ENCODE data around the gene TET3. TPM values are rescaled to one million over a fixed set of nuclear protein-coding genes. Genes with fewer than 3 reads are reported as not detected.
"Not testable (repeated sequence)": the region's sequence is repeated elsewhere in the genome, so short reads cannot be mapped to it uniquely, and the experiment has no call there.

The TET3 gene
- total RNA-seq (4.5 TPM), polyA plus RNA-seq (4.2 TPM)
- long read RNA-seq, donor 1 = 0 reads
- long read RNA-seq, donor 2, partial matches to known transcripts = 241 of 265 reads
- long read RNA-seq, donor 2, other reads (novel, unspliced or antisense) = 24 of 265 reads
- long read RNA-seq, donor 3 = 0 reads
- long read RNA-seq, donor 4 = 0 reads
- long read RNA-seq, donor 5 = 0 reads
- long read RNA-seq, donor 6, full-length matches to known transcripts = 1 of 7 reads
- long read RNA-seq, donor 6, partial matches to known transcripts = 6 of 7 reads
- long read RNA-seq, donor 6, other reads (novel, unspliced or antisense) = 0 of 7 reads
- long read RNA-seq, donor 7 = 0 reads
- long read RNA-seq, donor 8 = 0 reads
- long read RNA-seq, donor 9 = 0 reads
- long read RNA-seq, donor 10 = 0 reads

DNA sequence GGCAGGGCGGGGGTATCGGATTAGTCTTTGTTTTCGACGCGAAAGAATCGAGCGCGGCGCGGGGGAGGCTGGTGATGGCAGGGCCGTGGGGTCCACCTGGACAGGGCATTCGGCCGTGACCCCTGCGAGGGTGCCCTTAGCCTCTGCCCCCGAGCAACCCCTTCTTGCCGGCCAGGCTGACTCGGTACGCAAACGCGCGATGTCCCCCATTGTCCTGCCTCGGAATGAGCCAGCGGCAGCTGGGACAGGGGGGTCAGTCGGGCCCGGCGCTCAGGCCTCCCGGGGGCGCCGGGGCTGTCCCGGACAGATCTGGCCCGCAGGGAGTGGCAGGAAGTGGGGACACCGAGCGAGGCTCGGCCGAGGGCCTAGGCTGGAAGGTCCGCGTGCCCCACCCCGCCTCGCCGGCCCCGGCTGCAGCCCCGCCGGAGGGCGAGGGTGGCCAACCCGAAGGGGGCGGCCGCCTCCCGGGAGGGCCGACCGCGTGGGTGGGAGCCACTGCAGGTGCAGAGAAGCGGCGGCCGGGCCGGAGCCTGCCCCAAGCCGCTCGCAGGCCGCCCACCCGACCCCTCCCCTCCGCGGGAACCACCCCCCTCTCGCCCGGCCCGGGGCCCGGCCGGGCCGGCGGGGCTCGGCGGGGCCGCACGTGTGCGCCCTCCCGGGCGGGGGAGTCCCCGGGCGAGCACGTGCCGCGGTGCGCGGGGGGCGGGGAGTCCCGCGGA lies at the start of gene TET3:
Gene TET3, plus strand, starts transcription at position 708 of the 719 bp plus-strand sequence. CDS start 1,494 bp downstream, outside the sequence.
- Histone ChIP-seq H3K4me1 (ENCODE audit: control insufficient read depth in 2 of 2, insufficient read depth in 2 of 2, low read length in 2 of 2) (peaks cover 40 to 71% of the 10 kb centered on the region in 2 donors), H3K27me3 (ENCODE audit: control insufficient read depth in 2 of 2, insufficient read depth in 1 of 2, low read length in 1 of 2) (peaks cover 8 to 34% of the 10 kb centered on the region in 2 donors), H3K9me3 (ENCODE audit: control insufficient read depth in 2 of 2, insufficient read depth in 1 of 2, low read length in 1 of 2) (peaks cover 0 to 3% of the 10 kb centered on the region in 2 donors), H3K36me3 (ENCODE audit: control insufficient read depth in 2 of 2, insufficient read depth in 2 of 2, low read length in 1 of 2) (peaks cover 0 to 9% of the 10 kb centered on the region in 2 donors), H3K27ac (ENCODE audit: low read depth in 1 of 2, low read length in 1 of 2) (peak within 1 kb of the TSS; percentile 61 to 85), H3K4me3 (ENCODE audit: low read length in 2 of 2) (peak within 1 kb of the TSS; percentile 64 to 79)
- 1% methylated on average over 85 of the region's 85 CpGs for WGBS
- DNase-seq (ENCODE audit: low read depth in 6 of 9, low spot score in 9 of 9) = peak in 1 of 9 donors; percentile 42

DNA sequence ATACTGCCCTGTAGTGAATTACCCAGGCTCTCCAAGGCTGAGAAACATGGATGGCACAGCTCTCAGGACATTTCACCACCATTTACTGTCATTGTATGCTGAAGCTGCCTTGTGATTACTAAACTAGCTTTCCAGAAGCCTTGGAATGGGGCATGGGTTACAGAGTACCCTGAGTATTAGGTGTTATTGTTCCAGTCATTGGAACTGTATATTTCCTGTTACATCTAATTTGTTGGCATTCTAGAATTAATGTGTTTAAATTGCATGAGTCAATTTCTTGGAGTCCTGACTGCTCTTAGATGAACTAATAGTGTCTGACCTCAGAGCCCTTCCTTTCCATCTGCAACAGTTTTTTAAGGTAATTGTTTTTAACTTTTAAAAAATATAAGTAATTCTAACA lies 49.1 kb upstream of the TET3 start:
- Histone ChIP-seq H3K36me3 (ENCODE audit: control insufficient read depth in 2 of 2, insufficient read depth in 2 of 2, low read length in 1 of 2) (peaks cover 6 to 60% of the 10 kb centered on the region in 2 donors), H3K27ac (ENCODE audit: low read depth in 1 of 2, low read length in 1 of 2) (no peak overlapping the region), H3K4me3 (ENCODE audit: low read length in 2 of 2) (no peak overlapping the region), H3K9me3 (ENCODE audit: control insufficient read depth in 2 of 2, insufficient read depth in 1 of 2, low read length in 1 of 2) (no peaks in the 10 kb centered on the region), H3K27me3 (ENCODE audit: control insufficient read depth in 2 of 2, insufficient read depth in 1 of 2, low read length in 1 of 2) (no peaks in the 10 kb centered on the region), H3K4me1 (ENCODE audit: control insufficient read depth in 2 of 2, insufficient read depth in 2 of 2, low read length in 2 of 2) (peaks cover 3 to 6% of the 10 kb centered on the region in 2 donors)
- DNase-seq (ENCODE audit: low read depth in 6 of 9, low spot score in 9 of 9) = no peak

- Histone ChIP-seq H3K4me3 (ENCODE audit: low read length in 2 of 2) (no peak overlapping the region), H3K9me3 (ENCODE audit: control insufficient read depth in 2 of 2, insufficient read depth in 1 of 2, low read length in 1 of 2) (no peaks in the 10 kb centered on the region), H3K27ac (ENCODE audit: low read depth in 1 of 2, low read length in 1 of 2) (no peak overlapping the region), H3K4me1 (ENCODE audit: control insufficient read depth in 2 of 2, insufficient read depth in 2 of 2, low read length in 2 of 2) (peaks cover 3 to 6% of the 10 kb centered on the region in 2 donors), H3K27me3 (ENCODE audit: control insufficient read depth in 2 of 2, insufficient read depth in 1 of 2, low read length in 1 of 2) (no peaks in the 10 kb centered on the region), H3K36me3 (ENCODE audit: control insufficient read depth in 2 of 2, insufficient read depth in 2 of 2, low read length in 1 of 2) (peaks cover 8 to 55% of the 10 kb centered on the region in 2 donors)
- 96% methylated on average over 4 of the region's 4 CpGs for WGBS
- no peak for DNase-seq (ENCODE audit: low read depth in 6 of 9, low spot score in 9 of 9)
Observed at GRCh38 chr2:73937103-73937885, 47.4 kb upstream of the TET3 start.

- Histone ChIP-seq H3K27ac (ENCODE audit: low read depth in 1 of 2, low read length in 1 of 2) (no peak overlapping the region), H3K4me1 (ENCODE audit: control insufficient read depth in 2 of 2, insufficient read depth in 2 of 2, low read length in 2 of 2) (peaks cover 3 to 6% of the 10 kb centered on the region in 2 donors), H3K36me3 (ENCODE audit: control insufficient read depth in 2 of 2, insufficient read depth in 2 of 2, low read length in 1 of 2) (peaks cover 8 to 48% of the 10 kb centered on the region in 2 donors), H3K9me3 (ENCODE audit: control insufficient read depth in 2 of 2, insufficient read depth in 1 of 2, low read length in 1 of 2) (no peaks in the 10 kb centered on the region), H3K4me3 (ENCODE audit: low read length in 2 of 2) (no peak overlapping the region), H3K27me3 (ENCODE audit: control insufficient read depth in 2 of 2, insufficient read depth in 1 of 2, low read length in 1 of 2) (no peaks in the 10 kb centered on the region)
- no peak for DNase-seq (ENCODE audit: low read depth in 6 of 9, low spot score in 9 of 9)
Observed at GRCh38 chr2:73937899-73938298, 46.8 kb upstream of the TET3 start.

DNA sequence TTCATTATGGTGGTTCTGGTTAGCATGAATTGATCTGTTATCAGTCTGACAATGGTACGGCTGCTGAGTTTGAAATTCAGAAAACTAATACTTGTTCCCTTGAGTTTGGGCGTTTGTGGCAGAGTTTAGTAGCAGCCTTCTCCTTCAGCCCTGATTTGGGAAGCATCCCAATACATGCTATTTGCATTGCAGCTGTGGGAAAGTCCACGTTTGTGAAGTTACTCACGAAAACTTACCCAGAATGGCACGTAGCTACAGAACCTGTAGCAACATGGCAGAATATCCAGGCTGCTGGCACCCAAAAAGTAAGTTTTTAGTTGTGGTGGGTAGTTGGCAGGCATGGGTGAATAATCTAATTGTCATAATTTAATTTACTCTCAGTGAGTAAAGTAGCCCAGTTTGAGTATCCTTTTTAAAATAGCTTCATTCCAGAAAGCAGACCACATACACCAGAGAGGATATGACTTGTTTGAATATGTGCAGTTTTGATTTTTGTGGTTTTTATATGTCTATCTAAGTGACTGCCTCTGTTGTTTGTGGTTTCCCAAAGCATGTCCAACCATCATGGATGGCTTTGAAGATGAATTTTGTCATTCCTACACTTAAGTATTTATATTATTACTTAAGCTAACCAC lies 45.9 kb upstream of the TET3 start:
- Histone ChIP-seq H3K9me3 (ENCODE audit: control insufficient read depth in 2 of 2, insufficient read depth in 1 of 2, low read length in 1 of 2) (no peaks in the 10 kb centered on the region), H3K36me3 (ENCODE audit: control insufficient read depth in 2 of 2, insufficient read depth in 2 of 2, low read length in 1 of 2) (peaks cover 5 to 46% of the 10 kb centered on the region in 2 donors), H3K4me1 (ENCODE audit: control insufficient read depth in 2 of 2, insufficient read depth in 2 of 2, low read length in 2 of 2) (peaks cover 3 to 6% of the 10 kb centered on the region in 2 donors), H3K27me3 (ENCODE audit: control insufficient read depth in 2 of 2, insufficient read depth in 1 of 2, low read length in 1 of 2) (no peaks in the 10 kb centered on the region), H3K27ac (ENCODE audit: low read depth in 1 of 2, low read length in 1 of 2) (no peak overlapping the region), H3K4me3 (ENCODE audit: low read length in 2 of 2) (no peak overlapping the region)
- WGBS = 96% methylated on average over 5 of the region's 5 CpGs
- DNase-seq (ENCODE audit: low read depth in 6 of 9, low spot score in 9 of 9) = no peak

- DNase-seq (ENCODE audit: low read depth in 6 of 9, low spot score in 9 of 9) = peak in 1 of 9 donors; percentile 29
- Histone ChIP-seq H3K36me3 (ENCODE audit: control insufficient read depth in 2 of 2, insufficient read depth in 2 of 2, low read length in 1 of 2) (peaks cover 5 to 52% of the 10 kb centered on the region in 2 donors), H3K4me3 (ENCODE audit: low read length in 2 of 2) (no peak overlapping the region), H3K4me1 (ENCODE audit: control insufficient read depth in 2 of 2, insufficient read depth in 2 of 2, low read length in 2 of 2) (peaks cover 3 to 6% of the 10 kb centered on the region in 2 donors), H3K27ac (ENCODE audit: low read depth in 1 of 2, low read length in 1 of 2) (no peak overlapping the region), H3K27me3 (ENCODE audit: control insufficient read depth in 2 of 2, insufficient read depth in 1 of 2, low read length in 1 of 2) (no peaks in the 10 kb centered on the region), H3K9me3 (ENCODE audit: control insufficient read depth in 2 of 2, insufficient read depth in 1 of 2, low read length in 1 of 2) (no peaks in the 10 kb centered on the region)
- WGBS = 83% methylated on average over 2 of the region's 2 CpGs
Observed at GRCh38 chr2:73939419-73939818, 45.3 kb upstream of the TET3 start.

DNA sequence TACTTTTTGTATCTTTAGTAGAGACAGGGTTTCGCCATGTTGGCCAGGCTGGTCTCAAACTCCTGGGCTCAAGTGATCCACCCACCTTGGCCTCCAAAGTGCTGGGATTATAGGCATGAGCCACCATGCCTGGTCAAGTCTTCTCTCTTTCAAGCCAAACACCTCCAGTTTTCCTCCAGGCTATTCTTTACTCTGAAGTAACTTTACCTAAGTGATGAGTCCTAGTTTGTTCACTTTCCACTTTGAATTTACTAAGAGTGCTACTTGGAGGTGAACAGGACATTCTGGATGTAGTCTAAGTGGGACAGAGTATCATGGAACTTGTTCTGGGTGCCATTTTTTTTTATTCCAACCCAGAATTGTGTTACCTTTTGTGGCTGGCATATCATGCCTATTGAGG lies 44.6 kb upstream of the TET3 start:
- not testable (repeated sequence) for H3K9me3 ChIP-seq (ENCODE audit: control insufficient read depth in 2 of 2, insufficient read depth in 1 of 2, low read length in 1 of 2); H3K27me3 ChIP-seq (ENCODE audit: control insufficient read depth in 2 of 2, insufficient read depth in 1 of 2, low read length in 1 of 2); H3K4me1 ChIP-seq (ENCODE audit: control insufficient read depth in 2 of 2, insufficient read depth in 2 of 2, low read length in 2 of 2); H3K27ac ChIP-seq (ENCODE audit: low read depth in 1 of 2, low read length in 1 of 2); DNase-seq (ENCODE audit: low read depth in 6 of 9, low spot score in 9 of 9); H3K4me3 ChIP-seq (ENCODE audit: low read length in 2 of 2)
- WGBS = 100% methylated on average over 1 of the region's 1 CpG
- H3K36me3 ChIP-seq (ENCODE audit: control insufficient read depth in 2 of 2, insufficient read depth in 2 of 2, low read length in 1 of 2) = peaks cover 10 to 57% of the 10 kb centered on the region in 2 donors

DNA sequence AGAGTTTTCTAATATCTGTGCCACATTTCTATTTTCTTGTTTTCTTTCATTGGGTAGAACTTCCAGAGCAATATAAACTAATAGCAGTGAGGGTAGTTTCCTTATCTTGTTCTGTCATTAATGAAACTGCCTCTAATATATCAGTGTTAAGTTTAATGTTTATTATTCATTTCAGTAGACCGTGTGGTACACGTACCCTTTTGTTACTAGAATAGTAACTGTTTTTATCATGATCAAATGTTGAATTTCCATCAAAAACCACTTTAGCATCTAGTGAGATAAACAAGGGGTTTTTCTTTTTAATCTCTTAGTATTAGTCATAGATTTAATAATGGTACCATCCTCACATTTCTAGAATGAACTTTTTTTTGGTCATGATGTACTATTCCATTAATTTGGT lies 42.0 kb upstream of the TET3 start:
- DNase-seq (ENCODE audit: low read depth in 6 of 9, low spot score in 9 of 9) = no peak
- Histone ChIP-seq H3K27me3 (ENCODE audit: control insufficient read depth in 2 of 2, insufficient read depth in 1 of 2, low read length in 1 of 2) (no peaks in the 10 kb centered on the region), H3K4me1 (ENCODE audit: control insufficient read depth in 2 of 2, insufficient read depth in 2 of 2, low read length in 2 of 2) (peaks cover 3 to 6% of the 10 kb centered on the region in 2 donors), H3K27ac (ENCODE audit: low read depth in 1 of 2, low read length in 1 of 2) (no peak overlapping the region), H3K9me3 (ENCODE audit: control insufficient read depth in 2 of 2, insufficient read depth in 1 of 2, low read length in 1 of 2) (no peaks in the 10 kb centered on the region), H3K36me3 (ENCODE audit: control insufficient read depth in 2 of 2, insufficient read depth in 2 of 2, low read length in 1 of 2) (peaks cover 20 to 60% of the 10 kb centered on the region in 2 donors), H3K4me3 (ENCODE audit: low read length in 2 of 2) (no peak overlapping the region)
- WGBS = 94% methylated on average over 2 of the region's 2 CpGs

Measured in thymus (tissue), 14 donors.